ENCODE measurements around the gene CARD16.
"Not testable (repeated sequence)": the region's sequence is repeated elsewhere in the genome, so short reads cannot be mapped to it uniquely, and the experiment has no call there.

- not testable (repeated sequence) for TF ChIP-seq CTCF (IDR thresholded peaks at IDR 0.05); EZH2 (IDR thresholded peaks at IDR 0.05; ENCODE audit: borderline replicate concordance, insufficient read depth, low read depth, low read length, poor library complexity, severe bottlenecking)
Measured at GRCh38 chr11:105072080-105072479, 26.9 kb upstream of the CARD16 start.

Measured in B cell (primary cell).